Measurements from ENCODE around the gene CORIN.
"Not testable (repeated sequence)": the region's sequence is repeated elsewhere in the genome, so short reads cannot be mapped to it uniquely, and the experiment has no call there.

CORIN gene

GRCh38 chr4:47788126-47788525, 49.7 kb downstream of the CORIN start:
- in situ Hi-C loops (cut with MboI; ENCODE audit: low pct_unique_long_range_greater_than_20kb, low sequenced_read_pairs, unreplicated experiment): no loop called here
- DNase-seq (ENCODE audit: low spot score): no peak
- TF ChIP-seq CTCF (IDR thresholded peaks at IDR 0.05; ENCODE audit: extremely low read depth, insufficient read depth, missing control alignments): no peak

- TF ChIP-seq CTCF (IDR thresholded peaks at IDR 0.05; ENCODE audit: extremely low read depth, insufficient read depth, missing control alignments): no peak
- in situ Hi-C loops (cut with MboI; ENCODE audit: low pct_unique_long_range_greater_than_20kb, low sequenced_read_pairs, unreplicated experiment): no loop called here
- DNase-seq (ENCODE audit: low spot score): peak; percentile 43
These were observed 50.9 kb downstream of the CORIN start for GRCh38 chr4:47786958-47787370.

GRCh38 chr4:47785153-47785552, 52.7 kb downstream of the CORIN start:
- in situ Hi-C loops (cut with MboI; ENCODE audit: low pct_unique_long_range_greater_than_20kb, low sequenced_read_pairs, unreplicated experiment): no loop called here
- TF ChIP-seq CTCF (IDR thresholded peaks at IDR 0.05; ENCODE audit: extremely low read depth, insufficient read depth, missing control alignments): no peak
- DNase-seq (ENCODE audit: low spot score): no peak

GRCh38 chr4:47784222-47784621, 53.6 kb downstream of the CORIN start:
- in situ Hi-C loops (cut with MboI; ENCODE audit: low pct_unique_long_range_greater_than_20kb, low sequenced_read_pairs, unreplicated experiment): no loop called here
- DNase-seq (ENCODE audit: low spot score): no peak
- no peak for TF ChIP-seq CTCF (IDR thresholded peaks at IDR 0.05; ENCODE audit: extremely low read depth, insufficient read depth, missing control alignments)

- DNase-seq (ENCODE audit: low spot score): no peak
- no peak for TF ChIP-seq CTCF (IDR thresholded peaks at IDR 0.05; ENCODE audit: extremely low read depth, insufficient read depth, missing control alignments)
- in situ Hi-C loops (cut with MboI; ENCODE audit: low pct_unique_long_range_greater_than_20kb, low sequenced_read_pairs, unreplicated experiment): no loop called here
These were observed 61.5 kb downstream of the CORIN start for GRCh38 chr4:47776353-47776752.

GRCh38 chr4:47774079-47774478, 63.8 kb downstream of the CORIN start:
- no peak for TF ChIP-seq CTCF (IDR thresholded peaks at IDR 0.05; ENCODE audit: extremely low read depth, insufficient read depth, missing control alignments)
- in situ Hi-C loops (cut with MboI; ENCODE audit: low pct_unique_long_range_greater_than_20kb, low sequenced_read_pairs, unreplicated experiment): no loop called here
- no peak for DNase-seq (ENCODE audit: low spot score)

- in situ Hi-C loops (cut with MboI; ENCODE audit: low pct_unique_long_range_greater_than_20kb, low sequenced_read_pairs, unreplicated experiment): no loop called here
- TF ChIP-seq CTCF (IDR thresholded peaks at IDR 0.05; ENCODE audit: extremely low read depth, insufficient read depth, missing control alignments): no peak
- no peak for DNase-seq (ENCODE audit: low spot score)
These were observed 66.8 kb downstream of the CORIN start for GRCh38 chr4:47771020-47771419.

- in situ Hi-C loops (cut with MboI; ENCODE audit: low pct_unique_long_range_greater_than_20kb, low sequenced_read_pairs, unreplicated experiment); DNase-seq (ENCODE audit: low spot score): not testable (repeated sequence)
These were observed 69.9 kb downstream of the CORIN start for GRCh38 chr4:47767956-47768355.

All from GM13977 (cell line).